ENCODE results near the gene RAPGEF3.

GRCh38 chr12:47797441-47797840, 38.8 kb upstream of the RAPGEF3 start:
- TF ChIP-seq EP300 (IDR thresholded peaks at IDR 0.05) = no peak
- TF ChIP-seq POLR2A (IDR thresholded peaks at IDR 0.05; ENCODE audit: low read depth) = no peak
- peak; percentile 34 to 57 (median 50) for TF ChIP-seq CTCF (IDR thresholded peaks at IDR 0.05)

Data from esophagus muscularis mucosa (tissue), 4 donors.